Suprapubic skin (tissue), 4 donors: ENCODE results near the gene GALC.

Experiments
- EP300 ChIP-seq: sonication (generic); formaldehyde crosslinking; IDR thresholded peaks from one replicate; pipeline ENCODE4 v1.6.1; 2017; ENCODE audit warnings: antibody characterized with exemption
- POLR2A ChIP-seq, 2 donors: fragments of 450-650 bp; IDR thresholded peaks; one replicate each; pipeline ENCODE4 v1.6.1; 2017; ENCODE audit warnings: antibody characterized with exemption in 2 of 2, mild to moderate bottlenecking in 2 of 2, moderate library complexity in 2 of 2
- POLR2AphosphoS5 ChIP-seq, 3 donors: sonication (generic); formaldehyde crosslinking; IDR thresholded peaks; one replicate each; pipeline ENCODE4 v1.6.1; 2017; ENCODE audit warnings: antibody characterized with exemption in 3 of 3
- TF ChIP-seq, protein P1 (sequence below), 2 donors: fragments of 200-600 bp in 1 of 2; fragments of 450-650 bp in 1 of 2; sonication (generic) in 1 of 2; IDR thresholded peaks; one replicate each; pipeline ENCODE4 v1.5.1; 2016 to 2019; ENCODE audit warnings: antibody characterized with exemption in 2 of 2, mild to moderate bottlenecking in 1 of 2, moderate library complexity in 1 of 2

- TF ChIP-seq POLR2A (IDR thresholded peaks at IDR 0.05) (no peak), POLR2AphosphoS5 (IDR thresholded peaks at IDR 0.05) (no peak), EP300 (no peak)
- TF ChIP-seq, protein P1, sequence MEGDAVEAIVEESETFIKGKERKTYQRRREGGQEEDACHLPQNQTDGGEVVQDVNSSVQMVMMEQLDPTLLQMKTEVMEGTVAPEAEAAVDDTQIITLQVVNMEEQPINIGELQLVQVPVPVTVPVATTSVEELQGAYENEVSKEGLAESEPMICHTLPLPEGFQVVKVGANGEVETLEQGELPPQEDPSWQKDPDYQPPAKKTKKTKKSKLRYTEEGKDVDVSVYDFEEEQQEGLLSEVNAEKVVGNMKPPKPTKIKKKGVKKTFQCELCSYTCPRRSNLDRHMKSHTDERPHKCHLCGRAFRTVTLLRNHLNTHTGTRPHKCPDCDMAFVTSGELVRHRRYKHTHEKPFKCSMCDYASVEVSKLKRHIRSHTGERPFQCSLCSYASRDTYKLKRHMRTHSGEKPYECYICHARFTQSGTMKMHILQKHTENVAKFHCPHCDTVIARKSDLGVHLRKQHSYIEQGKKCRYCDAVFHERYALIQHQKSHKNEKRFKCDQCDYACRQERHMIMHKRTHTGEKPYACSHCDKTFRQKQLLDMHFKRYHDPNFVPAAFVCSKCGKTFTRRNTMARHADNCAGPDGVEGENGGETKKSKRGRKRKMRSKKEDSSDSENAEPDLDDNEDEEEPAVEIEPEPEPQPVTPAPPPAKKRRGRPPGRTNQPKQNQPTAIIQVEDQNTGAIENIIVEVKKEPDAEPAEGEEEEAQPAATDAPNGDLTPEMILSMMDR (IDR thresholded peaks at IDR 0.05) = no peak
Observed at GRCh38 chr14:87899228-87899627, 93.8 kb downstream of the GALC start.
